GM06990 (cell line): ENCODE measurements around the gene CDK6.

Source experiments
- DNase-seq: peaks from one replicate; pipeline ENCODE4 v3.0.0-alpha.2; 2011; ENCODE audit not compliant: insufficient read length; ENCODE audit errors: extremely low read depth
- H3K27me3 ChIP-seq: replicated peaks from 2 replicates; pipeline ENCODE4 v1.6.0; 2011; ENCODE audit warnings: low read length; ENCODE audit not compliant: control insufficient read depth, insufficient read depth
- H3K36me3 ChIP-seq: 2 replicates; pipeline ENCODE4 v1.5.1; 2011; ENCODE audit warnings: low read length; ENCODE audit not compliant: control insufficient read depth, insufficient read depth
- H3K4me3 ChIP-seq: replicated peaks from 2 replicates; pipeline ENCODE4 v1.5.1; 2011; ENCODE audit warnings: low read depth, mild to moderate bottlenecking, control low read depth, low read length
- CTCF ChIP-seq: IDR thresholded peaks from 2 replicates; pipeline ENCODE4 v1.5.1; 2011; ENCODE audit warnings: low read length, control low read depth, mild to moderate bottlenecking, inconsistent platforms; ENCODE audit not compliant: insufficient read depth, poor library complexity, severe bottlenecking

CDK6 gene

GRCh38 chr7:92753614-92754013 is 82.8 kb downstream of the CDK6 start:
- no peak overlapping the region for H3K4me3 ChIP-seq
- H3K27me3 ChIP-seq = no peaks in the 10 kb centered on the region
- no peak for DNase-seq
- H3K36me3 ChIP-seq = no peaks in the 10 kb centered on the region; the same call in none of the 2 replicates
- TF ChIP-seq CTCF = no peak

GRCh38 chr7:92751902-92752901 is 84.2 kb downstream of the CDK6 start:
- H3K4me3 ChIP-seq = no peak overlapping the region
- no peak for TF ChIP-seq CTCF
- no peaks in the 10 kb centered on the region; the same call in none of the 2 replicates for H3K36me3 ChIP-seq
- DNase-seq = no peak
- H3K27me3 ChIP-seq = no peaks in the 10 kb centered on the region

GRCh38 chr7:92750946-92751345 is 85.4 kb downstream of the CDK6 start:
- H3K27me3 ChIP-seq = no peaks in the 10 kb centered on the region
- H3K4me3 ChIP-seq = no peak overlapping the region
- no peaks in the 10 kb centered on the region; the same call in none of the 2 replicates for H3K36me3 ChIP-seq
- DNase-seq = no peak
- no peak for TF ChIP-seq CTCF

GRCh38 chr7:92750447-92750839 is 85.9 kb downstream of the CDK6 start:
- Histone ChIP-seq H3K4me3 (no peak overlapping the region), H3K27me3 (no peaks in the 10 kb centered on the region)
- TF ChIP-seq CTCF = no peak

GRCh38 chr7:92749832-92750446 is 86.4 kb downstream of the CDK6 start:
- Histone ChIP-seq H3K4me3 (no peak overlapping the region), H3K27me3 (no peaks in the 10 kb centered on the region), H3K36me3 (no peaks in the 10 kb centered on the region; the same call in none of the 2 replicates)
- DNase-seq = no peak
- no peak for TF ChIP-seq CTCF

More at GRCh38 chr7:92750447-92750839, 85.9 kb downstream of the CDK6 start:
- no peak for DNase-seq
- H3K36me3 ChIP-seq = no peaks in the 10 kb centered on the region; the same call in none of the 2 replicates
